CD8-positive, alpha-beta memory T cell (primary cell): ENCODE results near the gene PKMYT1. TPM values are rescaled to one million over a fixed set of nuclear protein-coding genes. Genes with fewer than 3 reads are reported as not detected.

Experiments
- CTCF ChIA-PET: fragments of 350-600 bp; sonication (Branson Sonifier 250); formaldehyde crosslinking; loops from one replicate; lab custom pipeline; 2021; ENCODE audit warnings: antibody characterized with exemption; lab: Charles Lee
- POLR2A ChIA-PET: fragments of 350-600 bp; sonication (Branson Sonifier 250); formaldehyde crosslinking; loops from one replicate; lab custom pipeline; 2021; ENCODE audit warnings: antibody characterized with exemption; lab: Charles Lee
- DNase-seq, 5 donors: peaks; one replicate each; pipeline versions ENCODE4 v3.0.0 to v3.0.0-alpha.2; 2020 to 2022; ENCODE audit warnings: mixed read lengths in 1 of 5
- H3K27ac ChIP-seq: one replicate; pipeline ENCODE4 v1.7.0; 2013; ENCODE audit warnings: low read depth, mild to moderate bottlenecking, low read length, moderate library complexity
- H3K27me3 ChIP-seq: 2 replicates; pipeline ENCODE4 v1.7.0; 2013; ENCODE audit warnings: low read length, mild to moderate bottlenecking; ENCODE audit not compliant: insufficient read depth, poor library complexity, severe bottlenecking
- H3K36me3 ChIP-seq: 2 replicates; pipeline ENCODE4 v1.7.0; 2013; ENCODE audit warnings: mild to moderate bottlenecking, low read length, moderate library complexity; ENCODE audit not compliant: insufficient read depth
- H3K4me1 ChIP-seq: 2 replicates; pipeline ENCODE4 v1.7.0; 2013; ENCODE audit warnings: mild to moderate bottlenecking, low read length, moderate library complexity; ENCODE audit not compliant: insufficient read depth
- H3K4me3 ChIP-seq: 2 replicates; pipeline ENCODE4 v1.7.0; 2013; ENCODE audit warnings: mild to moderate bottlenecking, low read length
- H3K9me3 ChIP-seq: 2 replicates; pipeline ENCODE4 v1.7.0; 2013; ENCODE audit warnings: mild to moderate bottlenecking, low read length
- H3K27ac Mint-ChIP-seq, 8 donors: one replicate each; pipeline ENCODE4 v1.8.0; 2020 to 2021; ENCODE audit warnings: mixed read lengths in 8 of 8, mild to moderate bottlenecking in 6 of 8, inconsistent platforms in 3 of 8, moderate library complexity in 3 of 8
- H3K27me3 Mint-ChIP-seq, 2 donors: one replicate each; pipeline ENCODE4 v1.8.0; 2020 to 2021; ENCODE audit warnings: mixed read lengths in 2 of 2, mild to moderate bottlenecking in 1 of 2, moderate library complexity in 1 of 2
- H3K36me3 Mint-ChIP-seq, 3 donors: one replicate each; pipeline ENCODE4 v1.8.0; 2020 to 2021; ENCODE audit warnings: mixed read lengths in 3 of 3, inconsistent platforms in 1 of 3, mild to moderate bottlenecking in 1 of 3
- H3K4me1 Mint-ChIP-seq, 3 donors: one replicate each; pipeline ENCODE4 v1.8.0; 2020 to 2021; ENCODE audit warnings: mixed read lengths in 3 of 3, inconsistent platforms in 1 of 3, mild to moderate bottlenecking in 1 of 3
- H3K4me3 Mint-ChIP-seq, 7 donors: one replicate each; pipeline ENCODE4 v1.8.0; 2020 to 2021; ENCODE audit warnings: mixed read lengths in 7 of 7, mild to moderate bottlenecking in 6 of 7, moderate library complexity in 4 of 7, inconsistent platforms in 2 of 7
- H3K9me3 Mint-ChIP-seq, 5 donors: one replicate each; pipeline ENCODE4 v1.8.0; 2020 to 2022; ENCODE audit warnings: mixed read lengths in 5 of 5, mild to moderate bottlenecking in 3 of 5, moderate library complexity in 2 of 5, inconsistent platforms in 1 of 5
- polyA plus RNA-seq: library from polyadenylated mRNA; unstranded; fragments of 300-500 nt; fragmentation: Illumina TruSeq; gene quantifications from one replicate; pipeline ENCODE4 v1.2.3, GENCODE V29; 2021
- total RNA-seq, 2 experiments: library from RNA; stranded (reverse); gene quantifications; one replicate each; pipeline ENCODE4 v1.2.3, GENCODE V29; 2021

The PKMYT1 gene
- total and polyA plus RNA-seq, 3 experiments from 2014 or later = 0.18 to 112 (median 103) TPM

GRCh38 chr16:2966043-2966807 lies 14.0 kb downstream of the PKMYT1 start:
- ChIA-PET CTCF (interaction anchor here (1.3 to 1.5 kb wide), 2 partner anchors 62 to 66 kb away, joined by 3 read pairs; no protein-coding TSS in a partner anchor), POLR2A (no interaction called here)
- Mint-ChIP-seq H3K36me3 (no peaks in the 10 kb centered on the region), H3K4me3 (peak overlapping the region in 5 of 7 donors; percentile 32 to 68 (median 43)), H3K27me3 (peaks cover 20 to 36% of the 10 kb centered on the region in 2 donors), H3K4me1 (peaks cover 18 to 63% (median 18%) of the 10 kb centered on the region in 3 donors), H3K27ac (peak overlapping the region in 1 of 8 donors; percentile 34), H3K9me3 (no peaks in the 10 kb centered on the region)
- Histone ChIP-seq H3K27ac (no peak overlapping the region), H3K4me1 (peaks cover 51% of the 10 kb centered on the region), H3K9me3 (no peaks in the 10 kb centered on the region), H3K4me3 (no peak overlapping the region), H3K27me3 (peaks cover 40% of the 10 kb centered on the region), H3K36me3 (no peaks in the 10 kb centered on the region)
- peak in 1 of 5 donors; percentile 47 for DNase-seq

GRCh38 chr16:2964475-2965336 lies 15.5 kb downstream of the PKMYT1 start:
- POLR2A ChIA-PET = interaction anchor here (0.6 kb wide), 1 partner anchor 262 kb away, joined by 3 read pairs; no protein-coding TSS in a partner anchor
- no peak overlapping the region for H3K27ac ChIP-seq

GRCh38 chr16:2963723-2964474 lies 16.3 kb downstream of the PKMYT1 start, which contains the start of gene KREMEN2:
TSS of gene KREMEN2 (plus strand) at chr16:2964275. CDS start at chr16:2964521, 246 bp downstream.
- Histone ChIP-seq H3K36me3 (no peaks in the 10 kb centered on the region), H3K9me3 (no peaks in the 10 kb centered on the region), H3K4me1 (peaks cover 46% of the 10 kb centered on the region), H3K4me3 (peak within 1 kb of the TSS; percentile 45), H3K27me3 (peaks cover 39% of the 10 kb centered on the region), H3K27ac (no peak within 1 kb of the TSS)
- Mint-ChIP-seq H3K27me3 (peaks cover 20 to 38% of the 10 kb centered on the region in 2 donors), H3K9me3 (no peaks in the 10 kb centered on the region), H3K4me1 (peaks cover 16 to 51% (median 18%) of the 10 kb centered on the region in 3 donors), H3K27ac (peak within 1 kb of the TSS in 1 of 8 donors; percentile 63), H3K4me3 (peak within 1 kb of the TSS; percentile 70 to 85 (median 81)), H3K36me3 (no peaks in the 10 kb centered on the region)
- CTCF ChIA-PET = interaction anchor here (0.7 to 2.3 kb wide), 5 partner anchors 11 to 21 kb away, joined by 3 to 7 read pairs (median 4); no protein-coding TSS in a partner anchor
- peak in 3 of 5 donors; percentile 25 to 55 (median 35) for DNase-seq
- POLR2A ChIA-PET = no interaction called here

More at GRCh38 chr16:2964475-2965336, 15.5 kb downstream of the PKMYT1 start:
- Mint-ChIP-seq H3K4me3 (peak overlapping the region; percentile 65 to 85 (median 80)), H3K27me3 (peaks cover 20 to 38% of the 10 kb centered on the region in 2 donors), H3K27ac (no peak overlapping the region), H3K4me1 (peaks cover 16 to 51% (median 18%) of the 10 kb centered on the region in 3 donors), H3K36me3 (no peaks in the 10 kb centered on the region), H3K9me3 (no peaks in the 10 kb centered on the region)
- peak overlapping the region; percentile 45 for H3K4me3 ChIP-seq
- H3K36me3 ChIP-seq = no peaks in the 10 kb centered on the region
- H3K4me1 ChIP-seq = peaks cover 46% of the 10 kb centered on the region
- CTCF ChIA-PET = interaction anchor here (0.7 to 2.1 kb wide), 6 partner anchors 12 to 63 kb away, joined by 3 to 5 read pairs (median 3); no protein-coding TSS in a partner anchor
- peak; percentile 48 to 73 (median 55) for DNase-seq
- no peaks in the 10 kb centered on the region for H3K9me3 ChIP-seq
- H3K27me3 ChIP-seq = peaks cover 40% of the 10 kb centered on the region

GRCh38 chr16:2963074-2963722 lies 17.0 kb downstream of the PKMYT1 start:
- H3K4me3 Mint-ChIP-seq = peak overlapping the region in 5 of 7 donors; percentile 47 to 80 (median 68)
- ChIA-PET POLR2A (interaction anchor here (0.6 kb wide), 1 partner anchor 27 kb away, joined by 4 read pairs; no protein-coding TSS in a partner anchor), CTCF (interaction anchor here (0.9 to 2.3 kb wide), 5 partner anchors 11 to 24 kb away, joined by 3 to 7 read pairs (median 3); no protein-coding TSS in a partner anchor)
- no peaks in the 10 kb centered on the region for H3K36me3 Mint-ChIP-seq
- peaks cover 12 to 44% (median 13%) of the 10 kb centered on the region in 3 donors for H3K4me1 Mint-ChIP-seq
- DNase-seq = peak in 4 of 5 donors; percentile 21 to 68 (median 40)
- peak overlapping the region; percentile 45 for H3K4me3 ChIP-seq
- H3K27ac ChIP-seq = no peak overlapping the region
- H3K9me3 ChIP-seq = no peaks in the 10 kb centered on the region
- H3K4me1 ChIP-seq = peaks cover 39% of the 10 kb centered on the region
- H3K9me3 Mint-ChIP-seq = no peaks in the 10 kb centered on the region
- H3K27ac Mint-ChIP-seq = no peak overlapping the region
- H3K27me3 Mint-ChIP-seq = peaks cover 16 to 32% of the 10 kb centered on the region in 2 donors
- no peaks in the 10 kb centered on the region for H3K36me3 ChIP-seq
- peaks cover 32% of the 10 kb centered on the region for H3K27me3 ChIP-seq

GRCh38 chr16:2962334-2963073 lies 17.7 kb downstream of the PKMYT1 start:
- peaks cover 35% of the 10 kb centered on the region for H3K4me1 ChIP-seq
- peaks cover 14 to 28% of the 10 kb centered on the region in 2 donors for H3K27me3 Mint-ChIP-seq
- H3K36me3 ChIP-seq = no peaks in the 10 kb centered on the region
- no peak overlapping the region for H3K27ac ChIP-seq
- H3K27me3 ChIP-seq = peaks cover 25% of the 10 kb centered on the region
- H3K4me1 Mint-ChIP-seq = peaks cover 10 to 39% (median 12%) of the 10 kb centered on the region in 3 donors
- peak in 1 of 5 donors; percentile 47 for DNase-seq
- ChIA-PET CTCF (interaction anchor here (0.8 to 2.3 kb wide), 8 partner anchors 10 to 36 kb away, joined by 3 to 7 read pairs (median 4); no protein-coding TSS in a partner anchor), POLR2A (interaction anchor here (0.6 kb wide), 1 partner anchor 27 kb away, joined by 4 read pairs; no protein-coding TSS in a partner anchor)
- H3K4me3 Mint-ChIP-seq = peak overlapping the region in 4 of 7 donors; percentile 29 to 75 (median 40)
- no peak overlapping the region for H3K27ac Mint-ChIP-seq
- H3K36me3 Mint-ChIP-seq = no peaks in the 10 kb centered on the region
- no peak overlapping the region for H3K4me3 ChIP-seq
- no peaks in the 10 kb centered on the region for H3K9me3 Mint-ChIP-seq
- no peaks in the 10 kb centered on the region for H3K9me3 ChIP-seq

GRCh38 chr16:2960183-2961010 lies 19.8 kb downstream of the PKMYT1 start:
- peaks cover 16% of the 10 kb centered on the region for H3K27me3 ChIP-seq
- peaks cover 10 to 33% (median 12%) of the 10 kb centered on the region in 3 donors for H3K4me1 Mint-ChIP-seq
- peaks cover 27% of the 10 kb centered on the region for H3K4me1 ChIP-seq
- no peak overlapping the region for H3K4me3 ChIP-seq
- POLR2A ChIA-PET = no interaction called here
- CTCF ChIA-PET = interaction anchor here (0.7 to 1.8 kb wide), 7 partner anchors 8 to 296 kb away, joined by 3 to 5 read pairs (median 3); partner anchors contain the start of gene PAQR4
- H3K4me3 Mint-ChIP-seq = no peak overlapping the region
- H3K27me3 Mint-ChIP-seq = peaks cover 22 to 31% of the 10 kb centered on the region in 2 donors
- no peaks in the 10 kb centered on the region for H3K36me3 ChIP-seq
- no peaks in the 10 kb centered on the region for H3K36me3 Mint-ChIP-seq
- no peak for DNase-seq
- no peak overlapping the region for H3K27ac ChIP-seq
- no peaks in the 10 kb centered on the region for H3K9me3 Mint-ChIP-seq
- no peak overlapping the region for H3K27ac Mint-ChIP-seq
- H3K9me3 ChIP-seq = no peaks in the 10 kb centered on the region
